ENCODE results near the gene STK24. TPM values are rescaled to one million over a fixed set of nuclear protein-coding genes. Genes with fewer than 3 reads are reported as not detected.
A peak's percentile ranks its signal among the peaks of the same experiment; 100 is the strongest.

The STK24 gene
- total RNA-seq, 3 donors from 2014 or later = 190 to 210 (median 204) TPM

DNA sequence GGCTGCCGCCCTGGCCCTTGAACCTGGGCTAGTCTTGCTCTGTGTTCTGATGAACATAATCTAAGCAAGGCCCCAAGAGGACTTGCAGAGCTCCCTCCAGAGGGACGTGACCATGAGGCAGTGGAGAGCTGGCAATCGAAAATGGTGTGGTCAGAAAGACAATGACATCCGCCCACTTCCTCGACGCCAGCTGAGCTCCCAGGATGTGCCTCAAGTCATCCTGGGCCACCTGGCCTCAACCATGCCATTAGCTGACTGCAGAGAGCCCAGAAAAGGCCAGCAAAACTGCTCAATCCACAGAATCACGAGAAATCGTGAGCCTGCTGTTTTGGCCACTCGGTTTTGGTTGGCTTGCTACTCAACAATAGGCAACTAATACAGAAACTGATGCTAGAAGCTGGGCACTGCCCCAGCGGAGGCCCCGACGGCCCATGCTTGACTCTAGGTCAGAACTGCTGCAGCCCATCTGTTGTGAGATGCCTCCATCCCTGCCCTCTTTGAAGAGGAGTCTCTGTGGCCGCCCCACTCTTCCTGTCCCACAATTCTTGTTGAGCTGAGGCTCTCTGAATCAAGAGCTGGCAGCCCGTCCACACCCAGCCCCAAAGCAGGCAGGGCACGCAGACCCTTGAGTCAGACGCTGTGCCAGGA is 53.3 kb downstream of the STK24 start:
- Histone ChIP-seq H3K9me3 (no peaks in the 10 kb centered on the region), H3K36me3 (ENCODE audit: low read depth) (no peaks in the 10 kb centered on the region), H3K4me1 (ENCODE audit: low read depth) (peaks cover 26% of the 10 kb centered on the region), H3K4me3 (no peak overlapping the region)
- TF ChIP-seq, protein P1, sequence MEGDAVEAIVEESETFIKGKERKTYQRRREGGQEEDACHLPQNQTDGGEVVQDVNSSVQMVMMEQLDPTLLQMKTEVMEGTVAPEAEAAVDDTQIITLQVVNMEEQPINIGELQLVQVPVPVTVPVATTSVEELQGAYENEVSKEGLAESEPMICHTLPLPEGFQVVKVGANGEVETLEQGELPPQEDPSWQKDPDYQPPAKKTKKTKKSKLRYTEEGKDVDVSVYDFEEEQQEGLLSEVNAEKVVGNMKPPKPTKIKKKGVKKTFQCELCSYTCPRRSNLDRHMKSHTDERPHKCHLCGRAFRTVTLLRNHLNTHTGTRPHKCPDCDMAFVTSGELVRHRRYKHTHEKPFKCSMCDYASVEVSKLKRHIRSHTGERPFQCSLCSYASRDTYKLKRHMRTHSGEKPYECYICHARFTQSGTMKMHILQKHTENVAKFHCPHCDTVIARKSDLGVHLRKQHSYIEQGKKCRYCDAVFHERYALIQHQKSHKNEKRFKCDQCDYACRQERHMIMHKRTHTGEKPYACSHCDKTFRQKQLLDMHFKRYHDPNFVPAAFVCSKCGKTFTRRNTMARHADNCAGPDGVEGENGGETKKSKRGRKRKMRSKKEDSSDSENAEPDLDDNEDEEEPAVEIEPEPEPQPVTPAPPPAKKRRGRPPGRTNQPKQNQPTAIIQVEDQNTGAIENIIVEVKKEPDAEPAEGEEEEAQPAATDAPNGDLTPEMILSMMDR (IDR thresholded peaks at IDR 0.05) = no peak
- ATAC-seq = peak; percentile 16
- intact Hi-C loops (cut with DNase I, micrococcal nuclease) = no loop called here
- DNase-seq = no peak

DNA sequence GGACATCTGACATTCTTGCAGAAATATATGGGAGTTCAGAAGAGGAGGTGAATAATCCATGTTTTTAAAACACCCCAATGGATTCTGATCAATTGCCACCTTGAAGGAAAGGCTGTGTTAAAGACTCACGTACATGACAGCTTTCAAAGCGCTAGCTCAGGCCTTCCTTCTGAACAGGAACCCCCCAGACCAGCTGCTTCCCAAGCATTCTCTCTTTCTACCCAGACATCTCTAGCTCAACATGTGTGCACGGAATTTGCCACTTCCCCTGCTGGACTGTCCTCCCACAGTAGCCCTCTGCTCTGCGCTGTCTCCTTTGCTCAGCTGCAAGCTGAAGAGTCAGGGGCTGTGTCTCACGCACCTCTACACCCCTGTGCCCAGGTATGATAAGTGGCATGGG is 54.5 kb downstream of the STK24 start:
- no peak for ATAC-seq
- intact Hi-C loops (cut with DNase I, micrococcal nuclease) = no loop called here
- Histone ChIP-seq H3K36me3 (ENCODE audit: low read depth) (no peaks in the 10 kb centered on the region), H3K4me1 (ENCODE audit: low read depth) (peaks cover 26% of the 10 kb centered on the region), H3K4me3 (no peak overlapping the region), H3K9me3 (no peaks in the 10 kb centered on the region)
- no peak for DNase-seq
- TF ChIP-seq, protein P1 (IDR thresholded peaks at IDR 0.05) = no peak

DNA sequence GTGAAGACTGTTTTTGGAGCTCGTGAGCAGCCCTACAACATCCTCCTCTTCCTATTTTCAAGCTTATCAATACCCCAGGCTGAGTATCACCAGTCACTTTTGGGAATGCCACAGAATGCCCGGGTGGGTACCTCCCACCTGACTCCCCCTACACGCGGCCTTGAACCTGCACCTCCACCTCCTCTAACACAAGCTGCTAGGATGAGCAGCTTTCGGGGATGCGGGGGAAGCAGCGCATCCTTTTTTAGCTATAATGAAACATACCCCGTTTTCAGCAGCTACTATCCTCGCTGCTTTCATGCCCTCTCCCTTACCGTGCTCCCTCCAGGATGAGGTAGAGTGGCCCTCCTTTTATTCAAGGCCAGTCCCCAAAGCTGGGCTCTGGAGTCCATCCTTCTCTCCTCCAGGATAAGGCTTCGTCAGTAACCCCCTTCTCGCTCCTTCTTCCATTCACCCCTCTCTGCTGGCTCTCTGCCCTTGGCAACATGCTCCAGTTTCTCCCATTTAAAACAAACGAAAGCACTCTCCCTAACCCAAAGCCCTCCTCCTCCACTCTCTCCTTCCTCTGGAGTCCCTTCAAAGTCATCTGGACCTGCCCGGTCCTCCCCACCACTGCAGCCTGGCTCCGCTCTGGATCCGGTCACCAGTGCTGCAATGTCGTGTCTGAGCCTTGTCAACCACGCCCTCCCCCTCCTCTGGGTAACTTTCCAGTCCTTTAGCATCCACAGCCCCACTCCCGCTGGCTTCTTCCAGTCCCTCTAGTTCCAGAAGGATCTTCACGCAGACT is 55.3 kb downstream of the STK24 start:
- ATAC-seq = no peak
- no peaks in the 10 kb centered on the region for H3K36me3 ChIP-seq (ENCODE audit: low read depth)
- peaks cover 26% of the 10 kb centered on the region for H3K4me1 ChIP-seq (ENCODE audit: low read depth)
- no peak for DNase-seq
- TF ChIP-seq, protein P1 (IDR thresholded peaks at IDR 0.05) = no peak
- intact Hi-C loops (cut with DNase I, micrococcal nuclease) = no loop called here
- no peaks in the 10 kb centered on the region for H3K9me3 ChIP-seq
- H3K4me3 ChIP-seq = no peak overlapping the region

DNA sequence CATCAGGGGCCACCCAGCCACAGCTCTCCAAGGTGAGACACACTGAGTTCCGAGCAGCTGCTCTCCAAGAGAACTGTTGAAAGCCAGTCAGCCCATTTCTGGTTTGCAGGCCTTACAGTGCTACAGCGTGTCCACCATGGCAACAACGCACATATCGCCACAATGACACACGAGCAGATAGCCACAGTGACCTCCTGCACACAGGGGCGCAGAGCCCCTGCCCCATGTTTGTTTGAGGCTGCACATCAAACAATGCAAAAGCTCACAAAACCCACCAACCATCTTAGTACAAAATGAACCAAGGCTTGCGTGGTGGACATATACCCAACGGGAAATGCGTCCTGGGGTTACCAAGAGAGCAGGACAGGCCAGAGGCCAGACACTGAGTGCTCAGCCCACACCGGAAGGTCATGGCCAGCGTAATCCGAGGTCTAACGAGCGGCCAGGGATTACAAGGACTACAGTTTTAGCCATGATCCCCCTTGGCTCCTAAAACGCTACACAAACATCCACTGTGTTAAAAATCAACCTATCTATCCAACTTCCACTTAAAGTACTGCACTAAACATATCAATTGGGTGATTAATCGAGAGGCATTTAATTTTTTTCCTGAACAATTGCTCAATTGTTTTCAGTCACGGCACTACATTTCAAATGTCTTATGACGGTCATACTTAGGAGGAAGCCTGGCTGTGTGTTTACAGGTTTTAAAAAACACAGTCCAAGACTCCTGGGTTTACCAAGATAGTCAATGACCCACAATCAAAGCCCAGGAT is 56.0 kb downstream of the STK24 start:
- no peak for DNase-seq
- H3K9me3 ChIP-seq = no peaks in the 10 kb centered on the region
- H3K4me1 ChIP-seq (ENCODE audit: low read depth) = peaks cover 24% of the 10 kb centered on the region
- TF ChIP-seq, protein P1 (IDR thresholded peaks at IDR 0.05) = no peak
- no peak overlapping the region for H3K4me3 ChIP-seq
- intact Hi-C loops (cut with DNase I, micrococcal nuclease) = no loop called here
- ATAC-seq = no peak
- no peaks in the 10 kb centered on the region for H3K36me3 ChIP-seq (ENCODE audit: low read depth)

DNA sequence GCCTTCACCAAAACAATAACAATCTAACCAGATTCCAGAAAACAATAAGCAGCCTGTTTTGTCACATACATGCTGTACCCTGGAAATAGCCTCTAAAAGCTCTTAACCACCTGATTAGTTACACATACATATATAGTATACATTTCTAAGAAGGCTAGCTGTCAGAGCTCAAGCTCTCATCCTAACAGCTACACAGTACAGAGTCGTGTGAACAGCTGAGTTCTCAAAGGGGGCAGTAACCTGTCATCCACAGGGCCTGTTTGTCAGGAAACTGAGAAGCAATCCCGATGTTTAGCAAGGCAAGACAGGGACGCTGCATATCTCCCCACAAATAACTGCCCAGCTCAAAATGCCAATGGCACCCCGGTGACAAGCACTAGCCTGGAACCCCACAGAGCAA is 56.9 kb downstream of the STK24 start:
- no peak overlapping the region for H3K4me3 ChIP-seq
- intact Hi-C loops (cut with DNase I, micrococcal nuclease) = no loop called here
- H3K9me3 ChIP-seq = no peaks in the 10 kb centered on the region
- DNase-seq = no peak
- H3K36me3 ChIP-seq (ENCODE audit: low read depth) = no peaks in the 10 kb centered on the region
- no peak for ATAC-seq
- H3K4me1 ChIP-seq (ENCODE audit: low read depth) = peaks cover 24% of the 10 kb centered on the region
- TF ChIP-seq, protein P1 (IDR thresholded peaks at IDR 0.05) = no peak
